ENCODE measurements around the gene KRTAP4-12.
"Not testable (repeated sequence)": the region's sequence is repeated elsewhere in the genome, so short reads cannot be mapped to it uniquely, and the experiment has no call there.

KRTAP4-12 gene

GRCh38 chr17:41084100-41084856, 39.7 kb downstream of the KRTAP4-12 start, which contains the start of gene KRTAP4-7:
Gene KRTAP4-7 (plus strand): TSS chr17:41084150. CDS start chr17:41084207, 57 bp downstream.
- not testable (repeated sequence) for DNase-seq

GRCh38 chr17:41083427-41083826, 40.6 kb downstream of the KRTAP4-12 start:
- DNase-seq, result not testable (repeated sequence)

GRCh38 chr17:41082626-41083025, 41.4 kb downstream of the KRTAP4-12 start:
- no peak for DNase-seq

- DNase-seq, result no peak
Measured at GRCh38 chr17:41076788-41077187, 47.2 kb downstream of the KRTAP4-12 start.

GRCh38 chr17:41073676-41074075, 50.3 kb downstream of the KRTAP4-12 start:
- DNase-seq, result no peak
